Chondrocyte (in vitro differentiated cells): ENCODE measurements around the gene THBS2. TPM values are rescaled to one million over a fixed set of nuclear protein-coding genes. Genes with fewer than 3 reads are reported as not detected.

Source experiments
- DNase-seq: peaks from one replicate; pipeline ENCODE4 v3.0.0; 2021; ENCODE audit warnings: mixed read lengths, low spot score
- H3K27ac Mint-ChIP-seq: one replicate; pipeline ENCODE4 v1.8.0; 2021; ENCODE audit warnings: mild to moderate bottlenecking, moderate library complexity, mixed read lengths; ENCODE audit not compliant: unreplicated experiment
- H3K27me3 Mint-ChIP-seq: 2 replicates; pipeline ENCODE4 v1.8.0; 2021; ENCODE audit warnings: low read depth, mixed read lengths
- H3K36me3 Mint-ChIP-seq: 2 replicates; pipeline ENCODE4 v1.8.0; 2021; ENCODE audit warnings: low read depth, mixed read lengths
- H3K4me1 Mint-ChIP-seq: 2 replicates; pipeline ENCODE4 v1.8.0; 2021; ENCODE audit warnings: low read depth, mild to moderate bottlenecking, mixed read lengths
- H3K4me3 Mint-ChIP-seq: one replicate; pipeline ENCODE4 v1.8.0; 2021; ENCODE audit warnings: mild to moderate bottlenecking, moderate library complexity, mixed read lengths; ENCODE audit not compliant: unreplicated experiment
- H3K9me3 Mint-ChIP-seq: 2 replicates; pipeline ENCODE4 v1.8.0; 2021; ENCODE audit warnings: low read depth, mixed read lengths
- total RNA-seq: library from RNA; stranded (reverse); gene quantifications from 3 replicates; pipeline ENCODE4 v1.2.1, GENCODE V29; 2021
- TF ChIP-seq, protein P1 (sequence below): fragments of 200-600 bp; sonication (generic); IDR thresholded peaks from 2 replicates; pipeline ENCODE4 v1.5.0; 2021; ENCODE audit warnings: antibody characterized with exemption, mild to moderate bottlenecking, moderate library complexity

The THBS2 gene
- total RNA-seq, 1 donor from 2014 or later = 1,285 TPM

DNA sequence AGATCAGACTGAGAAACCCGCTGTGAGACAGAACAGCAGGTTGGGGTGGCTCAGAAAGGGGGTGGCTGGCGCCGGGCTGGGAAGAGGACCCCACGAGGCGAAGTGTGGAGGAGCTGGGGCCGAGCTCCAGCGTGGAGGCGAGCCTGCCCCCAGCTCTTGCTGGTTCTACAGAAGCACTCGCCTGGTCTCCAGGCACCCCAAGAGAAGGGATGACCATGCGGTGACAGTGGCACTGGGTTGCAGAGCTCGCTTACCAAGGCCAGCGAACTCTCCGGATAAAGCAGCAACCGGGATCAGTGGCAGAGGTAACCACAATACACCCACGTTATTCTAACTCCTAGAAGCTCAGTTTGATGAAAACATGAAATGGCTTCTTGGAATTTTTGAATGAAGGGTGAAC is 26.5 kb downstream of the THBS2 start:
- Mint-ChIP-seq H3K27ac (peak overlapping the region; percentile 17), H3K4me1 (peaks cover 21% of the 10 kb centered on the region), H3K4me3 (no peak overlapping the region), H3K9me3 (no peaks in the 10 kb centered on the region), H3K27me3 (no peaks in the 10 kb centered on the region), H3K36me3 (peaks cover 80% of the 10 kb centered on the region)
- TF ChIP-seq, protein P1, sequence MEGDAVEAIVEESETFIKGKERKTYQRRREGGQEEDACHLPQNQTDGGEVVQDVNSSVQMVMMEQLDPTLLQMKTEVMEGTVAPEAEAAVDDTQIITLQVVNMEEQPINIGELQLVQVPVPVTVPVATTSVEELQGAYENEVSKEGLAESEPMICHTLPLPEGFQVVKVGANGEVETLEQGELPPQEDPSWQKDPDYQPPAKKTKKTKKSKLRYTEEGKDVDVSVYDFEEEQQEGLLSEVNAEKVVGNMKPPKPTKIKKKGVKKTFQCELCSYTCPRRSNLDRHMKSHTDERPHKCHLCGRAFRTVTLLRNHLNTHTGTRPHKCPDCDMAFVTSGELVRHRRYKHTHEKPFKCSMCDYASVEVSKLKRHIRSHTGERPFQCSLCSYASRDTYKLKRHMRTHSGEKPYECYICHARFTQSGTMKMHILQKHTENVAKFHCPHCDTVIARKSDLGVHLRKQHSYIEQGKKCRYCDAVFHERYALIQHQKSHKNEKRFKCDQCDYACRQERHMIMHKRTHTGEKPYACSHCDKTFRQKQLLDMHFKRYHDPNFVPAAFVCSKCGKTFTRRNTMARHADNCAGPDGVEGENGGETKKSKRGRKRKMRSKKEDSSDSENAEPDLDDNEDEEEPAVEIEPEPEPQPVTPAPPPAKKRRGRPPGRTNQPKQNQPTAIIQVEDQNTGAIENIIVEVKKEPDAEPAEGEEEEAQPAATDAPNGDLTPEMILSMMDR = no peak
- DNase-seq = no peak

DNA sequence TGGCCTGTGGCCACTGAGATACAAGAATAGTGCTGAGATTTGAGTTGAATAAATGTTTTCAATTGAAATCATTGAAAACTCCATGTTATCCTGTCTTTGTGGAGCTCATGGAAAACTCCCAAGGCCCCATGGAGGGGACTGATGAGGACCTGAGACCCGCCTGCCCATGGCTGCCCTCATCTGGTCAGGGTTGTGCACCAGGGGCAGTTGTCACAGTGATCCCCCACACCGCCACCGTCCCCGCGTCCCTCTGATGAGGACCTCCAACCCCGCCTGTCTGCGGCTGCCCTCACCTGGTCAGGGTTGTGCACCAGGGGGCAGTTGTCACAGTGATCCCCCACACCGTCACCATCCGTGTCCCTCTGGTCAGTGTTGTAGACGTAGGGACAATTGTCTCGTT is 27.8 kb downstream of the THBS2 start:
- TF ChIP-seq, protein P1 = peak; percentile 31
- no peaks in the 10 kb centered on the region for H3K9me3 Mint-ChIP-seq
- peaks cover 21% of the 10 kb centered on the region for H3K4me1 Mint-ChIP-seq
- DNase-seq = peak; percentile 82
- H3K27me3 Mint-ChIP-seq = no peaks in the 10 kb centered on the region
- peaks cover 84% of the 10 kb centered on the region for H3K36me3 Mint-ChIP-seq
- H3K27ac Mint-ChIP-seq = peak overlapping the region; percentile 79
- H3K4me3 Mint-ChIP-seq = no peak overlapping the region

DNA sequence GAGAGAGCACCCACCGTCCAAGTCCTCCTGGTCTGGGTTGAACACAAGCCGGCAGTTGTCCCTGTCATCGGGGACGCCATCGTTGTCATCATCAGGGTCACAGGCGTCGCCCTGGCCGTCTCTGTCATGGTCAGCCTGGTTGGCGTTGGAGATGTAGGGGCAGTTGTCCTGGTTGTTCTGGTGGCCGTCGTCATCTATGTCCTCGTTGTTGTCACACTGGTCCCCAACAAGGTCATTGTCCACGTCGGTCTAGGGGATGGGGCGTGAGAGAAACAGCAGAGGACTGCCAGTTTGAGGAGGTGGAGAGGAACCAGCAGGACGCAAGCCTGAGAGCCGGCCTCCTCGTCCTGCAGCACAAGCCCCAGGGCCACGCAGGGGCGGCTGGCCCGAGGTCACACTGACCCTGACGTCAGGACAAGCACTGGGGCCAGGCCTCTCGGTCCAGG is 28.5 kb downstream of the THBS2 start:
- Mint-ChIP-seq H3K9me3 (no peaks in the 10 kb centered on the region), H3K27me3 (no peaks in the 10 kb centered on the region), H3K36me3 (peaks cover 86% of the 10 kb centered on the region), H3K4me3 (no peak overlapping the region), H3K4me1 (peaks cover 21% of the 10 kb centered on the region), H3K27ac (peak overlapping the region; percentile 43)
- TF ChIP-seq, protein P1 = no peak
- no peak for DNase-seq

DNA sequence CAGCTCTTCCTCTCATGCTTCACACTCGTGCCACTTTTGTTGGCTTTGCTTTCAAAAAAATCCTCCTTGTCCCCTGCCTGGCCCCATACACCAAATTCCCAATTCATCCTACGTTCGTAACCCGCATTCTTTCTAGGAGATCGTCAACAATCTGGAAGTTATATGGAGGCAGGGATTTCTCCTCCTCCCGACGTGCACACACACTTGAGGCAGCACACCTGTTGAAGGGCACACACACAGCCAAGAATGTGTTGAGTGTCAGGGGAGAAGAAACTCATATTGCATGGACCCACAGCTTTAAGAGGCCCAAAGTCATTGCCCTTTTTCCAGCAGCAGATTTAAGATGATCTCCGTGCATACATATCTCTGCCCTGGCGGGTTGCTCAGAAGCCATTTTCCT is 28.9 kb downstream of the THBS2 start:
- no peaks in the 10 kb centered on the region for H3K9me3 Mint-ChIP-seq
- H3K36me3 Mint-ChIP-seq = peaks cover 86% of the 10 kb centered on the region
- no peak for DNase-seq
- peak overlapping the region; percentile 68 for H3K27ac Mint-ChIP-seq
- no peak overlapping the region for H3K4me3 Mint-ChIP-seq
- peaks cover 21% of the 10 kb centered on the region for H3K4me1 Mint-ChIP-seq
- no peaks in the 10 kb centered on the region for H3K27me3 Mint-ChIP-seq
- TF ChIP-seq, protein P1 = no peak

DNA sequence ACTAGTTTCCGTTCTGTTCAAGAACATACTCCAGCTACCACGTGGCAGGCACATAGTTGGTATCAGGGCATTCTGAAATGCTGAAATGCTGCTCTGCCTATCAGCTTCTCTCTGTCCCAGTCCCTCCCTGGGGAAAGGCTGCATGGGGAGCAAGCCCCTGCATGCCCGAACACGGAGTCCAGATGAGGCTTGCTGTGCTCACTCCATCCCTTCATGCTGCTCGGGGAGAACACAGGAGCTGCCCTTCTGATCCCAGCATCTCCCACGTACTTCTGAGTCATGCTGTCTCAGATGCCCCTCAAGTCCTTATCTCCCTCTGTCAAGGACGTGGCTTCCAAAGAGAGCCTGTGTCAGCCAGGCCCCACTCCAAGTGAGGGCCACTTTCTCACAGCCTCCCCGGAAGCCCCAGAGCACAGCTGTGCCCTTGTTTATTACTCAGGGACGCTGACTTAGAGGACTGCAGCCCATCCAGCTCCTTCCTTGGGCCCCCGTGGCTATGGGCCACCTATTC is 29.4 kb downstream of the THBS2 start:
- peaks cover 21% of the 10 kb centered on the region for H3K4me1 Mint-ChIP-seq
- peak overlapping the region; percentile 68 for H3K27ac Mint-ChIP-seq
- H3K36me3 Mint-ChIP-seq = peaks cover 85% of the 10 kb centered on the region
- DNase-seq = no peak
- no peaks in the 10 kb centered on the region for H3K9me3 Mint-ChIP-seq
- TF ChIP-seq, protein P1 = no peak
- no peak overlapping the region for H3K4me3 Mint-ChIP-seq
- no peaks in the 10 kb centered on the region for H3K27me3 Mint-ChIP-seq
